ENCODE results near the gene PARM1.

PARM1 gene

GRCh38 chr4:75038376-75038775 lies 105.5 kb downstream of the PARM1 start:
- H3K4me2 ChIP-seq (ENCODE audit: low read length), result no peak overlapping the region
- no peak overlapping the region for H2AFZ ChIP-seq (ENCODE audit: insufficient read depth, low read length, poor library complexity)
- WGBS (ENCODE audit: extremely low coverage, insufficient coverage, insufficient read length), result no CpG with 5 or more reads among the region's 4 CpGs
- DNase-seq, result no peak
- no peak overlapping the region for H4K8ac ChIP-seq (ENCODE audit: low read depth, low read length)
- no peak overlapping the region for H2AK5ac ChIP-seq (ENCODE audit: low read length)
- no peaks in the 10 kb centered on the region for H3K79me1 ChIP-seq (ENCODE audit: low read length)
- no peaks in the 10 kb centered on the region for H3K36me3 ChIP-seq (ENCODE audit: control insufficient read depth in 1 of 2, insufficient read depth in 2 of 2, low read length in 2 of 2)
- H3K9ac ChIP-seq (ENCODE audit: low read length), result no peak overlapping the region
- H3K4me1 ChIP-seq (ENCODE audit: control insufficient read depth in 1 of 2, insufficient read depth in 2 of 2, low read length in 2 of 2), result no peaks in the 10 kb centered on the region
- H4K12ac ChIP-seq (ENCODE audit: low read depth, low read length), result no peak overlapping the region
- H3K18ac ChIP-seq (ENCODE audit: low read length), result no peak overlapping the region
- H4K91ac ChIP-seq (ENCODE audit: low read depth, low read length), result no peak overlapping the region
- no peaks in the 10 kb centered on the region for H3K79me2 ChIP-seq (ENCODE audit: control insufficient read depth, insufficient read depth, low read length, poor library complexity)
- no peak overlapping the region for H3K27ac ChIP-seq (ENCODE audit: low read depth, low read length)
- no peak overlapping the region for H3K23ac ChIP-seq (ENCODE audit: low read length)
- no peak overlapping the region for H2BK5ac ChIP-seq (ENCODE audit: low read depth, low read length, poor library complexity)
- H3K27me3 ChIP-seq (ENCODE audit: insufficient read depth, low read length), result no peaks in the 10 kb centered on the region
- H3K9me3 ChIP-seq (ENCODE audit: insufficient read depth, low read depth, low read length), result no peaks in the 10 kb centered on the region
- no peak overlapping the region for H3K14ac ChIP-seq (ENCODE audit: low read length)
- H2BK12ac ChIP-seq (ENCODE audit: low read length), result no peak overlapping the region
- H2BK120ac ChIP-seq (ENCODE audit: insufficient read depth, low read length, poor library complexity), result no peak overlapping the region
- no peak overlapping the region for H3K4me3 ChIP-seq (ENCODE audit: low read depth, low read length)
- H3K4ac ChIP-seq (ENCODE audit: low read depth, low read length), result no peak overlapping the region

- no peak overlapping the region for H4K12ac ChIP-seq (ENCODE audit: low read depth, low read length)
- no peaks in the 10 kb centered on the region for H3K9me3 ChIP-seq (ENCODE audit: insufficient read depth, low read depth, low read length)
- no CpG with 5 or more reads among the region's 5 CpGs for WGBS (ENCODE audit: extremely low coverage, insufficient coverage, insufficient read length)
- no peaks in the 10 kb centered on the region for H3K4me1 ChIP-seq (ENCODE audit: control insufficient read depth in 1 of 2, insufficient read depth in 2 of 2, low read length in 2 of 2)
- no peaks in the 10 kb centered on the region for H3K36me3 ChIP-seq (ENCODE audit: control insufficient read depth in 1 of 2, insufficient read depth in 2 of 2, low read length in 2 of 2)
- H3K4me2 ChIP-seq (ENCODE audit: low read length), result no peak overlapping the region
- no peaks in the 10 kb centered on the region for H3K79me1 ChIP-seq (ENCODE audit: low read length)
- H3K27ac ChIP-seq (ENCODE audit: low read depth, low read length), result no peak overlapping the region
- H3K23ac ChIP-seq (ENCODE audit: low read length), result no peak overlapping the region
- no peak for DNase-seq
- no peak overlapping the region for H4K91ac ChIP-seq (ENCODE audit: low read depth, low read length)
- H3K18ac ChIP-seq (ENCODE audit: low read length), result no peak overlapping the region
- H2AK5ac ChIP-seq (ENCODE audit: low read length), result no peak overlapping the region
- H3K79me2 ChIP-seq (ENCODE audit: control insufficient read depth, insufficient read depth, low read length, poor library complexity), result no peaks in the 10 kb centered on the region
- no peak overlapping the region for H3K14ac ChIP-seq (ENCODE audit: low read length)
- no peak overlapping the region for H3K9ac ChIP-seq (ENCODE audit: low read length)
- H2AFZ ChIP-seq (ENCODE audit: insufficient read depth, low read length, poor library complexity), result no peak overlapping the region
- H3K27me3 ChIP-seq (ENCODE audit: insufficient read depth, low read length), result no peaks in the 10 kb centered on the region
- H2BK12ac ChIP-seq (ENCODE audit: low read length), result no peak overlapping the region
- no peak overlapping the region for H4K8ac ChIP-seq (ENCODE audit: low read depth, low read length)
- H2BK5ac ChIP-seq (ENCODE audit: low read depth, low read length, poor library complexity), result no peak overlapping the region
- H3K4me3 ChIP-seq (ENCODE audit: low read depth, low read length), result no peak overlapping the region
- H2BK120ac ChIP-seq (ENCODE audit: insufficient read depth, low read length, poor library complexity), result no peak overlapping the region
- H3K4ac ChIP-seq (ENCODE audit: low read depth, low read length), result no peak overlapping the region
These were observed 107.8 kb downstream of the PARM1 start for GRCh38 chr4:75040703-75041102.

GRCh38 chr4:75042601-75043208 lies 109.8 kb downstream of the PARM1 start:
- Histone ChIP-seq H3K27me3 (ENCODE audit: insufficient read depth, low read length) (no peaks in the 10 kb centered on the region), H2BK120ac (ENCODE audit: insufficient read depth, low read length, poor library complexity) (no peak overlapping the region), H3K4me3 (ENCODE audit: low read depth, low read length) (no peak overlapping the region), H3K36me3 (ENCODE audit: control insufficient read depth in 1 of 2, insufficient read depth in 2 of 2, low read length in 2 of 2) (no peaks in the 10 kb centered on the region), H3K4me1 (ENCODE audit: control insufficient read depth in 1 of 2, insufficient read depth in 2 of 2, low read length in 2 of 2) (no peaks in the 10 kb centered on the region), H3K79me1 (ENCODE audit: low read length) (no peaks in the 10 kb centered on the region), H3K9ac (ENCODE audit: low read length) (no peak overlapping the region), H3K79me2 (ENCODE audit: control insufficient read depth, insufficient read depth, low read length, poor library complexity) (no peaks in the 10 kb centered on the region), H2AFZ (ENCODE audit: insufficient read depth, low read length, poor library complexity) (no peak overlapping the region), H4K12ac (ENCODE audit: low read depth, low read length) (no peak overlapping the region), H3K9me3 (ENCODE audit: insufficient read depth, low read depth, low read length) (no peaks in the 10 kb centered on the region), H2BK5ac (ENCODE audit: low read depth, low read length, poor library complexity) (no peak overlapping the region), H3K18ac (ENCODE audit: low read length) (no peak overlapping the region), H2AK5ac (ENCODE audit: low read length) (no peak overlapping the region), H3K4ac (ENCODE audit: low read depth, low read length) (no peak overlapping the region), H3K14ac (ENCODE audit: low read length) (no peak overlapping the region), H3K4me2 (ENCODE audit: low read length) (no peak overlapping the region), H3K23ac (ENCODE audit: low read length) (no peak overlapping the region), H3K27ac (ENCODE audit: low read depth, low read length) (no peak overlapping the region), H2BK12ac (ENCODE audit: low read length) (no peak overlapping the region), H4K8ac (ENCODE audit: low read depth, low read length) (no peak overlapping the region), H4K91ac (ENCODE audit: low read depth, low read length) (no peak overlapping the region)
- WGBS (ENCODE audit: extremely low coverage, insufficient coverage, insufficient read length), result no CpG with 5 or more reads among the region's 2 CpGs
- no peak for DNase-seq

- no peak overlapping the region for H2AFZ ChIP-seq (ENCODE audit: insufficient read depth, low read length, poor library complexity)
- H3K9me3 ChIP-seq (ENCODE audit: insufficient read depth, low read depth, low read length), result no peaks in the 10 kb centered on the region
- H4K91ac ChIP-seq (ENCODE audit: low read depth, low read length), result no peak overlapping the region
- H3K27me3 ChIP-seq (ENCODE audit: insufficient read depth, low read length), result no peaks in the 10 kb centered on the region
- H3K9ac ChIP-seq (ENCODE audit: low read length), result no peak overlapping the region
- no peak overlapping the region for H3K14ac ChIP-seq (ENCODE audit: low read length)
- H3K4me3 ChIP-seq (ENCODE audit: low read depth, low read length), result no peak overlapping the region
- no peak overlapping the region for H3K4me2 ChIP-seq (ENCODE audit: low read length)
- no peaks in the 10 kb centered on the region for H3K36me3 ChIP-seq (ENCODE audit: control insufficient read depth in 1 of 2, insufficient read depth in 2 of 2, low read length in 2 of 2)
- no peak overlapping the region for H3K4ac ChIP-seq (ENCODE audit: low read depth, low read length)
- no peak overlapping the region for H2BK120ac ChIP-seq (ENCODE audit: insufficient read depth, low read length, poor library complexity)
- H4K12ac ChIP-seq (ENCODE audit: low read depth, low read length), result no peak overlapping the region
- no peak overlapping the region for H3K27ac ChIP-seq (ENCODE audit: low read depth, low read length)
- no peaks in the 10 kb centered on the region for H3K79me1 ChIP-seq (ENCODE audit: low read length)
- H2AK5ac ChIP-seq (ENCODE audit: low read length), result no peak overlapping the region
- WGBS (ENCODE audit: extremely low coverage, insufficient coverage, insufficient read length), result no CpG with 5 or more reads among the region's 4 CpGs
- no peak overlapping the region for H2BK12ac ChIP-seq (ENCODE audit: low read length)
- H3K4me1 ChIP-seq (ENCODE audit: control insufficient read depth in 1 of 2, insufficient read depth in 2 of 2, low read length in 2 of 2), result no peaks in the 10 kb centered on the region
- H3K23ac ChIP-seq (ENCODE audit: low read length), result no peak overlapping the region
- DNase-seq, result no peak
- H3K79me2 ChIP-seq (ENCODE audit: control insufficient read depth, insufficient read depth, low read length, poor library complexity), result no peaks in the 10 kb centered on the region
- no peak overlapping the region for H4K8ac ChIP-seq (ENCODE audit: low read depth, low read length)
- H3K18ac ChIP-seq (ENCODE audit: low read length), result no peak overlapping the region
- no peak overlapping the region for H2BK5ac ChIP-seq (ENCODE audit: low read depth, low read length, poor library complexity)
These were observed 113.3 kb downstream of the PARM1 start for GRCh38 chr4:75046226-75046625.
